ENCODE measurements around the gene CEP120.
"Not testable (repeated sequence)": the region's sequence is repeated elsewhere in the genome, so short reads cannot be mapped to it uniquely, and the experiment has no call there.

- not testable (repeated sequence) for TF ChIP-seq POLR2A, CTCF, POLR2AphosphoS5 (IDR thresholded peaks at IDR 0.05)
Measured at GRCh38 chr5:123466839-123467238, 43.6 kb upstream of the CEP120 start.

All from prostate gland (tissue), 2 donors.